Mucosa of descending colon (tissue), 3 donors: ENCODE results near the gene APOF. TPM values are rescaled to one million over a fixed set of nuclear protein-coding genes. Genes with fewer than 3 reads are reported as not detected.
"Not testable (repeated sequence)": the region's sequence is repeated elsewhere in the genome, so short reads cannot be mapped to it uniquely, and the experiment has no call there.

Source experiments
- ATAC-seq: fragments of 200-7000 bp; cut with Tn5 transposase; one replicate; pipeline ENCODE4 v1.9.1; 2020; ENCODE audit warnings: mild to moderate bottlenecking, moderate library complexity
- DNase-seq, 3 donors: peaks; one replicate each; pipeline ENCODE4 v3.0.0-alpha.2; 2020
- H3K36me3 ChIP-seq: fragments of 200-600 bp; one replicate; pipeline ENCODE4 v1.8.0; 2021; ENCODE audit warnings: low read depth, mild to moderate bottlenecking
- H3K4me1 ChIP-seq: fragments of 200-600 bp; one replicate; pipeline ENCODE4 v1.8.0; 2021; ENCODE audit warnings: low read depth, mild to moderate bottlenecking
- H3K4me3 ChIP-seq: fragments of 200-600 bp; one replicate; pipeline ENCODE4 v1.8.0; 2021; ENCODE audit warnings: mild to moderate bottlenecking
- H3K9me3 ChIP-seq: fragments of 200-600 bp; one replicate; pipeline ENCODE4 v1.8.0; 2021; ENCODE audit warnings: mild to moderate bottlenecking
- intact Hi-C, 2 donors: fragments of 100-400 bp; cut with DNase I in 1 of 2; cut with micrococcal nuclease in 1 of 2; formaldehyde crosslinking; loops; one replicate each; pipeline versions ENCODE4 v1.11.0 to v1.11.1; 2022; cut with DNase I, micrococcal nuclease
- long read RNA-seq, 2 donors: library from polyadenylated mRNA; unstranded; transcript quantifications; one replicate each; pipeline ENCODE4 v2.0.0, GENCODE V29; 2019 to 2021
- total RNA-seq, 3 donors: library from RNA; stranded (reverse); fragmentation: NEBNext Ultra II Directional in 2 of 3; extraction: Animal tissue kit (Norgen Biotek cat#: 25700) in 2 of 3; gene quantifications; one replicate each; pipeline versions ENCODE4 v1.2.1 to v1.2.4, GENCODE V29; 2021 to 2023
- TF ChIP-seq, protein P1 (sequence below): fragments of 200-600 bp; IDR thresholded peaks from one replicate; pipeline ENCODE4 v1.8.0; 2022; ENCODE audit warnings: antibody characterized with exemption, mild to moderate bottlenecking
- donor health status: DM: no; HTN: no; CAD: no; lungs with moderate emphysema.
- donor health status: DM: no; HTN: no; CAD: no.
- donor health status: DM: no; HTN: yes; CAD: no.

Gene APOF, protein sequence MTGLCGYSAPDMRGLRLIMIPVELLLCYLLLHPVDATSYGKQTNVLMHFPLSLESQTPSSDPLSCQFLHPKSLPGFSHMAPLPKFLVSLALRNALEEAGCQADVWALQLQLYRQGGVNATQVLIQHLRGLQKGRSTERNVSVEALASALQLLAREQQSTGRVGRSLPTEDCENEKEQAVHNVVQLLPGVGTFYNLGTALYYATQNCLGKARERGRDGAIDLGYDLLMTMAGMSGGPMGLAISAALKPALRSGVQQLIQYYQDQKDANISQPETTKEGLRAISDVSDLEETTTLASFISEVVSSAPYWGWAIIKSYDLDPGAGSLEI
- not detected for total RNA-seq
- long read RNA-seq, donor 1: 0 reads
- long read RNA-seq, donor 2: 0 reads

DNA sequence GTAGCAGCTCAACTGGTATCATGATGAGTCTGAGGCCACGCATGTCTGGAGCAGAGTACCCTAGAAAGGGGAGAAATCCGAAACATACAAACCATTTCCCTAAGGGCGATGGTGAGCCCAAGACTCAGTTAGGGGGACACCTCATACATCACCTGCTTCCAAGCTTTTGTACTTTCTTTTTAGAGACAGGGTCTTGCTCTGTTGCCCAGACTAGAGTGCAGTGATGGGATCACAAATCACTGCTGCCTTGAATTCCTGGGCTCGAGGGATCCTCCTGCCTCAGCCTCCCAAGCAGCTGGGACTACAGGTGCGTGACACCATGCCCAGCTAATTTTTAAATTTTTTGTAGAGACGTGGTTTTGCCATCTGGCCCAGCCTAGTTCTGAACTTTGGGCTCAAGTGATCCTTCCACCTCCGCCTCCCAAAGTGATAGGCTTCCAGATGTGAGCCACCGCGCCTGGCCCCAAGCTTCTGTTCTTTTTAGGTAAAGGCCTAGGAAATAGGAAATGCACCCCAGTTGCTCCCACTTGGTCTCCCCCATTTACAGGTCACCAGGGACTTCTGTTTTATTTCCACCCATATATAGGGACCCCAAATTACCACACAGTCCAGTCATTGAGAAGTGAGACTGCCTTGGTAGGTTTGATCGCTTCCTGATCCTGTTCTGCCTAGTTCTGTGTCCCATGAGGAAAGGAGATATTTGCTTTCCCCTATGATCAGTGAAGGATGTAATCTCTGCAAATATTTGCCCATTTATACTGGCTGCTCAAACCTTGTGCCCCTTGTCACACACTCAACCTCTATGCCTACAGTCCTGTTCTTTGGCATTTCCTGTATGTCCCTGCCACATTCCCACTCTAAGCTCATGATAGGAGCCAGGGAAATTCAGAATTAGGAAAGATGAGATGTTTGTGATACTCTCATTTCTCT, at the start of gene APOF:
TSS of gene APOF (minus strand) at position 728 of the 930 bp plus-strand sequence. CDS start at position 616, 112 bp downstream.
- DNase-seq (no peak), ATAC-seq (no peak)
- no peaks in the 10 kb centered on the region for H3K9me3 ChIP-seq
- H3K4me1 ChIP-seq: peaks cover 10% of the 10 kb centered on the region
- no peaks in the 10 kb centered on the region for H3K36me3 ChIP-seq
- TF ChIP-seq, protein P1, sequence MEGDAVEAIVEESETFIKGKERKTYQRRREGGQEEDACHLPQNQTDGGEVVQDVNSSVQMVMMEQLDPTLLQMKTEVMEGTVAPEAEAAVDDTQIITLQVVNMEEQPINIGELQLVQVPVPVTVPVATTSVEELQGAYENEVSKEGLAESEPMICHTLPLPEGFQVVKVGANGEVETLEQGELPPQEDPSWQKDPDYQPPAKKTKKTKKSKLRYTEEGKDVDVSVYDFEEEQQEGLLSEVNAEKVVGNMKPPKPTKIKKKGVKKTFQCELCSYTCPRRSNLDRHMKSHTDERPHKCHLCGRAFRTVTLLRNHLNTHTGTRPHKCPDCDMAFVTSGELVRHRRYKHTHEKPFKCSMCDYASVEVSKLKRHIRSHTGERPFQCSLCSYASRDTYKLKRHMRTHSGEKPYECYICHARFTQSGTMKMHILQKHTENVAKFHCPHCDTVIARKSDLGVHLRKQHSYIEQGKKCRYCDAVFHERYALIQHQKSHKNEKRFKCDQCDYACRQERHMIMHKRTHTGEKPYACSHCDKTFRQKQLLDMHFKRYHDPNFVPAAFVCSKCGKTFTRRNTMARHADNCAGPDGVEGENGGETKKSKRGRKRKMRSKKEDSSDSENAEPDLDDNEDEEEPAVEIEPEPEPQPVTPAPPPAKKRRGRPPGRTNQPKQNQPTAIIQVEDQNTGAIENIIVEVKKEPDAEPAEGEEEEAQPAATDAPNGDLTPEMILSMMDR: no peak
- H3K4me3 ChIP-seq: no peak within 1 kb of the TSS
- intact Hi-C loops: no loop called here

DNA sequence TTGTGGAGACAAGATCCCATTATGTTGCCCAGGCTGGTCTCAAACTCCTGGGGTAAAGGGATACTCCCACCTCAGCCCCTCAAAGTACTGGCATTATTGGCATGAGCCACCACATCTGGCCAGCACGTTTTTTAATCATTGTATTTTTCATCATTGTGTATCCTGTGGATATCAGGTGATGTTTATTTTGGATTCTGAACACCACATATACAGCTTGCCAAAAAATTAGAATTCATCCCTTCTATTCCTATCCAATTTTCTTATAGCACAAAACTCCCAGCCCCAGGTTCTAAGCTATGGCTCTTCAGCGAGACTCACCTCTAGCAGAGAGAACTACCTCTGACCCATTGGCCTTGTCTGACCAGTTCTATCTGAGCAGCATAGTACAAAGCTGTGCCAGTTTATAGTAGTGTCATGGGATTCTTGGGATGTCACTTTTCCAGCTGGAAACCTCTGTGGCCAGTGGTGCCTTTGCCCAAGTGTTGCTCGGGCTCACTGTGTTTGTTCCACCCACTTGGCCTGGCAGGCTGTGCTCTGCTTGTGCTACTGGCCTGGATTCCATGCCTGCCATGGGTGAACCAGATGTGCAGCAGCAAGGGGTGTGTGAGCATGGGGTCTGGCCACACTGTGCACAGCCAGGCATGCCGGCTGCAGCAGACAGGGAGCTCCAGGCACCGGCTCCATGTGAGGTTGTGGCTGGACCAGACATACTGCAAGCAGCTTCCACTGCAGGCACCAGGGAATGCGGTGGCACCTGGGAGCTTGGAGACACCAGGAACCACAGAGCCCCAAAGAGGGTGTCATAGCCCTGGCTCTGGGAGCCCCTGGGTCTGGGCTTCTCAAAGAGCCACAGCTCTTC, 49.4 kb upstream of the APOF start:
- H3K4me1 ChIP-seq: no peaks in the 10 kb centered on the region
- DNase-seq (no peak), ATAC-seq (no peak)
- TF ChIP-seq, protein P1: no peak
- no peak overlapping the region for H3K4me3 ChIP-seq
- H3K36me3 ChIP-seq: no peaks in the 10 kb centered on the region
- H3K9me3 ChIP-seq: no peaks in the 10 kb centered on the region
- intact Hi-C loops: no loop called here

DNA sequence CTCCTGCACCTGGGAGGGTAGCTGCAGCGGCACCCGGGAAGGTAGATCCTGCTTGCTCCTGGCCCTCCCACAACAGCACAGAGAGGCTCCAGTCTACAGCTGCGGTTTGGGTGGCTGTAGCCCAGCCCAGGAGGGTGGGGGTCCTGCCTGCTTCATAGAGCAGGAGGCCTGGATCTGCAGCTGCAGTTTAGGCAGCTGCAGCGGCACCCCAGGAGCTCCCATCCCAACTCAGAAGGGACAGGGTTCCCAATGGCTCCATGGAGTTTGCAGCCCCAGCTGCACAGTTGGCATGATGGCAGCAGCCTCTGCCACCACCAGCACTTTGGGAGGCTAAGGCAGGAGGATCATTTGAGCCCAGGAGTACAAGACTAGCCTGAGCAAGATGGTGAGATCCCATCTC, 48.1 kb upstream of the APOF start:
- ATAC-seq (no peak), DNase-seq (no peak)
- intact Hi-C loops: no loop called here
- TF ChIP-seq, protein P1: no peak
- Histone ChIP-seq H3K9me3 (no peaks in the 10 kb centered on the region), H3K4me1 (no peaks in the 10 kb centered on the region), H3K4me3 (no peak overlapping the region), H3K36me3 (no peaks in the 10 kb centered on the region)

DNA sequence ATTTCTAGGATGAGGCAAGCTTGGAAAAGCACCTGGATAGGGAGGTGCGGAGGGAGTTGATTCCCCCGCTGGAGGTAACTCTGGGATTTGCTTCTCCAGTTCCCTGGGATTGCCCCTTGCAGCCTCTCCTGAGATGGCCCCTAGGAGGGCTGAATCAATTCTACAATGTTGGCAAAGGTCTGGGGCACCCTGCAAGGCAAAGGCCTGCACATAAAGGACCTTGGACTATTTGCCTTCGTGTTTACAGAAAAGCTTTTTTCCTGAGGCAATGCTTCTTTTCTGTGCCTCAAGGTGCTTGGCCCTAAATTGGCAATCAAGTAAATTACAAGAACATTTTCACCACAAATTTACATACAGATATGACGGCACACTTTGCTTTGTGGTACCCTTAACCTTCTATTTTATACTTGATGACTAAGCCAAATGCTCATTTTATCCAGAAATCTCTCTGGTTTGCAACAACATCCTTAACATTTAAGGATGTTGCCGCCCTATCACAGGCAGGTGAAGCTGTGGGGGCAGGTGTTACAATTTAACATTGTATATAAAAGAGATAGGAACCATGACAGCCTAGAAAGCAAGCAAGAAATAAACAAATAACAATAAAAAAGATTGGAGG, 46.3 kb upstream of the APOF start:
- DNase-seq (no peak), ATAC-seq (no peak)
- Histone ChIP-seq H3K4me1 (no peaks in the 10 kb centered on the region), H3K4me3 (no peak overlapping the region), H3K36me3 (no peaks in the 10 kb centered on the region), H3K9me3 (no peaks in the 10 kb centered on the region)
- TF ChIP-seq, protein P1: no peak
- intact Hi-C loops: no loop called here

DNA sequence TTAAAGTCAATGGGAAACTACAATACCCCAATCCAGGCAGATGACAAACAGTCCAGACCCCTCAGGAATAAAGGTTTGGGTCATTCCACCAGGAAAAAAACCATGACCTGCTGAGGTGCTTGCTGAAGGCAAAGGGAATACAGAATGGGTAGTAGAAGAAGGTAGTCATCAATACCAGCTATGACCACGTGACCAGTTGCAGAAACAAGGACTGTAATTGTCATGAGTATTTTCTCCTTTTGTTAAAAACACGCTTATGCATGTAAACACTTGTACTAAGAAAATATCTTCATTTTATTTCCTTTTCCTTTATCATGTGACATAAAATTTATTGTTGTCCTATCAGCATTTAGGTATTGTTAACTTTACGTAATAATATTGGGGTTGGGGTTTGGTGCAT, 41.6 kb upstream of the APOF start:
- H3K9me3 ChIP-seq, ATAC-seq, H3K4me3 ChIP-seq, H3K4me1 ChIP-seq, intact Hi-C loops, H3K36me3 ChIP-seq, DNase-seq: not testable (repeated sequence)

DNA sequence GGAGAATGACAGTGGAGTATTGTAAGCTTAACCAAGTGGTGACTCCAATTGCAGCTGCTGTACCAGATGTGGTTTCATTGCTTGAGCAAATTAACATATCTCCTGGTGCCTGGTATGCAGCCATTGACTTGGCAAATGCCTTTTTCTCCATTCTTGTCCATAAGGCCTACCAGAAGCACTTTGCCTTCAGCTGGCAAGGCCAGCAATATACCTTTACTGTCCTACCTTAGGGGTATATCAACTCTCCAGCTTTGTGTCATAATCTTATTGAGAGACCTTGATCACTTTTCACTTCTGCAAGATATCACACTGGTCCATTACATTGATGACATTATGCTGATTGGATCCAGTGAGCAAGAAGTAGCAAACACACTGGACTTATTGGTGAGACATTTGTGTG, 39.0 kb upstream of the APOF start:
- intact Hi-C loops, ATAC-seq, H3K9me3 ChIP-seq, H3K4me1 ChIP-seq, H3K4me3 ChIP-seq, H3K36me3 ChIP-seq, DNase-seq: not testable (repeated sequence)

DNA sequence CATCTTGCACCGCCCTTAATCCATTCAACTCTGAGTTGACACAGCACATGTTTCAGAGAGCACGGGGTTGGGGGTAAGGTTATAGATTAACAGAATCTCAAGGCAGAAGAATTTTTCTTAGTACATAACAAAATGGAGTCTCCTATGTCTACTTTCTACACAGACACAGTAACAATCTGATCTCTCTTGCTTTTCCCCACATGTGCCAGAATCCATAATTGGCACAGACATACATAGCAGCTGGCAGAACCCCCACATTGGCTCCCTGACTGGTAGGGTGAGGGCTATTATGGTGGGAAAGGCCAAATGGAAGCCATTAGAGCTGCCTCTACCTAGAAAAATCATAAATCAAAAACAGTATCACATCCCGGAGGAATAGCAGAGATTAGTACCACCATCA, 38.5 kb upstream of the APOF start:
- DNase-seq, H3K36me3 ChIP-seq, ATAC-seq, H3K4me1 ChIP-seq, H3K4me3 ChIP-seq, H3K9me3 ChIP-seq, intact Hi-C loops: not testable (repeated sequence)

DNA sequence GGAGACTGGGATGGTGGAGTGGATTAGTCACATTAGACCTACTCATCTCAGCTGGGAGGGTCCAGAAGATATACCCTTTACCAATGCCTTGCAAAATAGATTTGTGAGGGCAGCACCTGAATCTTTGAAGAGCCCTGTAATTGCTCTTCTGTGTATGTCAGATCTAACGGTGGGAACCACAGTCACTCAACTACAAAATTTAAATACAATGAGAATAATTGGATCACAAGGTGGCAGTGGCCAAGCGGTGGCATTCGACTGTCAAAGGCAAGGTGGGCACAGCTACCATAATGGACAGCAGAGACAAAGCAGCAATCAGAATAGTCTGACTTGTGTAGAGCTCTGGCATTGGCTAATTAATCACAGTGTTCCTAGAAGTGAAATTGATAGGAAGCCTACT, 36.8 kb upstream of the APOF start:
- intact Hi-C loops, H3K4me3 ChIP-seq, H3K4me1 ChIP-seq, H3K36me3 ChIP-seq, ATAC-seq, DNase-seq, H3K9me3 ChIP-seq: not testable (repeated sequence)
